Camera-type eye (tissue), 1 donor: ENCODE measurements around the gene COMT. TPM values are rescaled to one million over a fixed set of nuclear protein-coding genes. Genes with fewer than 3 reads are reported as not detected.

Experiments used
- total RNA-seq: library from RNA; depleted of rRNA; stranded (reverse); fragments of >200 nt; gene quantifications from one replicate; pipeline ENCODE4 v1.2.3, GENCODE V29; 2014

The COMT gene
- total RNA-seq, result 168 TPM

GRCh38 chr22:19941365-19942082, at the start of gene COMT, which contains the start of gene TXNRD2:
TSS of gene COMT (plus strand) at chr22:19941772. CDS start at chr22:19962527, 20,755 bp downstream.
TSS of gene TXNRD2 (minus strand) at chr22:19941818. CDS start at chr22:19941803, 15 bp downstream.

GRCh38 chr22:20016734-20017621, 75.4 kb downstream of the COMT start, which contains the start of gene ARVCF:
TSS of gene ARVCF (minus strand) at chr22:20016823. CDS start at chr22:19990794, 26,029 bp downstream.

Other genes with a start within 250 kb of the COMT start
- gene SEPTIN5, start 227.3 kb upstream of the COMT start, total RNA-seq, result 83.4 TPM
- gene GP1BB, start 218.2 kb upstream of the COMT start, total RNA-seq, result 6.6 TPM
- gene TBX1, start 181.0 kb upstream of the COMT start, total RNA-seq, result 2.2 TPM
- 6.7 TPM for gene GNB1L, start 86.9 kb upstream of the COMT start, total RNA-seq
- 24.4 TPM for gene RTL10, start 86.9 kb upstream of the COMT start, total RNA-seq
- 17.9 TPM for gene TXNRD2, start within 50 bp of the COMT start, total RNA-seq
- 169 TPM for gene ARVCF, start 75.1 kb downstream of the COMT start, total RNA-seq
- 29.8 TPM for gene TANGO2, start 79.3 kb downstream of the COMT start, total RNA-seq
- 34.7 TPM for gene DGCR8, start 138.5 kb downstream of the COMT start, total RNA-seq
- 153 TPM for gene RANBP1, start 174.3 kb downstream of the COMT start, total RNA-seq
- 53.2 TPM for gene TRMT2A, start 175.5 kb downstream of the COMT start, total RNA-seq
- 42.6 TPM for gene ZDHHC8, start 190.0 kb downstream of the COMT start, total RNA-seq
- 1.4 TPM for gene CCDC188, start 209.3 kb downstream of the COMT start, total RNA-seq